Measurements from ENCODE around the gene TTBK1.

Gene TTBK1

DNA sequence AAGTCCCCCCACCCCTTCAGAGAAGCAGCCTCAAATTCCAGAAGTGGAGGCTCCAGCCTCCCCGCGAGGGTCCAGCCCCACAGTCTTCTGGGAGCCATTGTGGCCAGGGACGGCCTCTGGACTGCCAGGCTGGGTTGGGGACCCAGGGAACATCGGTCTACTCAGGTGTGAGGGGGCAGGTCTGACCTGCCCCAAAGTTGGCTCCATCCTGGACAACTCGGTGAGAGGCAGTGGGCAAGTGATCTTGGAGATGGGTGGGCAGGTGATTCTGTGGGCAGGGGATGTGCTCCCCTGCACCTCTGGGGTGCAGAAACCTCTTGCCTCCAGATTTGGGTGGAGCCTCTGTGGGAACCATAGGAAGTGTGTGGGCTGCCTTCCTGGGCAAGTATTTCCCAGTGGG, 42.6 kb downstream of the TTBK1 start:
- H3K9me3 ChIP-seq (ENCODE audit: insufficient read depth, low read length), result no peaks in the 10 kb centered on the region
- H3K4me3 ChIP-seq (ENCODE audit: low read length), result no peak overlapping the region
- no peak overlapping the region for H3K27ac ChIP-seq (ENCODE audit: low read length)
- H3K9ac ChIP-seq (ENCODE audit: low read length), result no peak overlapping the region
- H3K79me2 ChIP-seq (ENCODE audit: low read length), result no peaks in the 10 kb centered on the region
- H4K20me1 ChIP-seq (ENCODE audit: insufficient read depth, low read length), result no peaks in the 10 kb centered on the region
- no peaks in the 10 kb centered on the region for H3K36me3 ChIP-seq (replicated peaks; ENCODE audit: low read depth, low read length)
- TF ChIP-seq, protein P1, sequence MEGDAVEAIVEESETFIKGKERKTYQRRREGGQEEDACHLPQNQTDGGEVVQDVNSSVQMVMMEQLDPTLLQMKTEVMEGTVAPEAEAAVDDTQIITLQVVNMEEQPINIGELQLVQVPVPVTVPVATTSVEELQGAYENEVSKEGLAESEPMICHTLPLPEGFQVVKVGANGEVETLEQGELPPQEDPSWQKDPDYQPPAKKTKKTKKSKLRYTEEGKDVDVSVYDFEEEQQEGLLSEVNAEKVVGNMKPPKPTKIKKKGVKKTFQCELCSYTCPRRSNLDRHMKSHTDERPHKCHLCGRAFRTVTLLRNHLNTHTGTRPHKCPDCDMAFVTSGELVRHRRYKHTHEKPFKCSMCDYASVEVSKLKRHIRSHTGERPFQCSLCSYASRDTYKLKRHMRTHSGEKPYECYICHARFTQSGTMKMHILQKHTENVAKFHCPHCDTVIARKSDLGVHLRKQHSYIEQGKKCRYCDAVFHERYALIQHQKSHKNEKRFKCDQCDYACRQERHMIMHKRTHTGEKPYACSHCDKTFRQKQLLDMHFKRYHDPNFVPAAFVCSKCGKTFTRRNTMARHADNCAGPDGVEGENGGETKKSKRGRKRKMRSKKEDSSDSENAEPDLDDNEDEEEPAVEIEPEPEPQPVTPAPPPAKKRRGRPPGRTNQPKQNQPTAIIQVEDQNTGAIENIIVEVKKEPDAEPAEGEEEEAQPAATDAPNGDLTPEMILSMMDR (IDR thresholded peaks at IDR 0.05; ENCODE audit: low read depth, low read length), result no peak
- no peak overlapping the region for H3K4me2 ChIP-seq (ENCODE audit: low read length)
- H2AFZ ChIP-seq (ENCODE audit: low read depth, low read length), result no peak overlapping the region
- no peaks in the 10 kb centered on the region for H3K4me1 ChIP-seq (ENCODE audit: low read length)
- H3K27me3 ChIP-seq (ENCODE audit: low read depth, low read length), result 0 out of 2 replicates have a peak, but pooled peaks cover 6% of the 10 kb centered on the region

DNA sequence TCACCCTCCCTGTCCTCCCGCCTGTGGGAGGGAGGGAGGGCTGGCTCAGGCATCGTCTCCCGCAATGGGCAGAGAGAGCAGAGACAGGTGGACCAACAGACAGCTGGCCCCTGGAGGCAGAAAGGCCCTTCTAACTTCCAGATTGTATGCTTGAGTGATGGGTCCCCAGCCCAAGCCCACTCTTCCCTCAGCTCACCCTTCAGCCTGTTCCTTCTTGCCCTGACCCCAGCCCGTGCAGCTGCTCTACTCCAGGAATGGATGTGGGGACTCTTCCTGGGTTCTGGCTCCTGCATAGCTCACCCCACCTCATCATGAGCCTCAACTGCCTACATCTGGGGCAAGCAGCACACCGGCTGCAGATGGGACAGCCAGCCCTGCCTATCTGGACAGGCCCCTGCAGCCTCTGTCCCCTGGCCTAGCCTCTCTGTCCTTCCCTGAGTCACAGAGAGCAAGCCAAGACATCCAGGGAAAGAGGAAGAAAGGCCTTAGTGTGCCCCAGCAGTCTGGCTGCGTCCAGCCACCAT, 43.2 kb downstream of the TTBK1 start:
- H3K4me1 ChIP-seq (ENCODE audit: low read length), result no peaks in the 10 kb centered on the region

DNA sequence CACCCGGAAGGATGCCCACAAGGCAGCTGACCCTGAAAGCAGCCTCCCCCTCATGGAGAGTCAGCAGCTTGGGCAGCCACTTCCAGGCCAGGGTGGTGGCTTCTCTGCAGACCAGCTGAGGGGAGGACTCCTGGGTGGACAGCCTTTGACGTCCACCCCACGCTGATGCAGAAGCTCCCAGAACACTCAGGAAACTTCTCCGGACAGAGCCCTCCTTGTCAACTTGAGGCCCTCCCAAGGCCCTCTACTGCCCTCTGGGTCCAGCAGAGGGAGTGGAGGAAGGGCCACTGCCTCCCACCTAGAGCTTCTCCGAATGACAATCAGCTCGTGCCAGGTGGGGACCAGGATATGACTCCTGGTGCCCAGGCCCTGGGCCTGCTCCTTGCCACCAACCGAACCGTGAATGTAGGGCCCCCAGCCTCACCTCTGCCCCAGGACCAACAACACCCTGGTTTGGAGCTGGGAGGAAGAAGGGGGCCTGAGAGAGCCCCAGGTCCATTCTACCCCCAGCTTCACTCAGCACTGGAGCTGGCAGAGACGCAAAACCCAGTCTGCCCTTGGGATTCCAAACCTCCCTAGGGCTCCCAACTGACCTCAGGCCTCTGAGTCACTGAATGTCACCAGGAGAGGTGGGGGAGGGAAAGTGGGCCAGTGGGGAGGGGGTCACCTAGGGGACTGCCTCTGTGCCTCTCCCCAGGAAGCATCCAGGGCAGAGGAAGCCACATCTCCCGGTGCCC, 43.9 kb downstream of the TTBK1 start:
- no peak overlapping the region for H2AFZ ChIP-seq (ENCODE audit: low read depth, low read length)
- H3K27ac ChIP-seq (ENCODE audit: low read length), result no peak overlapping the region
- 0 out of 2 replicates have a peak, but pooled peaks cover 1% of the 10 kb centered on the region for H3K27me3 ChIP-seq (ENCODE audit: low read depth, low read length)
- H3K9me3 ChIP-seq (ENCODE audit: insufficient read depth, low read length), result no peaks in the 10 kb centered on the region
- no peak overlapping the region for H3K9ac ChIP-seq (ENCODE audit: low read length)
- no peaks in the 10 kb centered on the region for H3K36me3 ChIP-seq (replicated peaks; ENCODE audit: low read depth, low read length)
- no peak overlapping the region for H3K4me3 ChIP-seq (ENCODE audit: low read length)
- TF ChIP-seq, protein P1 (IDR thresholded peaks at IDR 0.05; ENCODE audit: low read depth, low read length), result no peak
- TF ChIP-seq EZH2phosphoT487 (IDR thresholded peaks at IDR 0.05; ENCODE audit: low read depth), result no peak
- no peak overlapping the region for H3K4me2 ChIP-seq (ENCODE audit: low read length)
- no peaks in the 10 kb centered on the region for H3K4me1 ChIP-seq (ENCODE audit: low read length)
- H3K79me2 ChIP-seq (ENCODE audit: low read length), result no peaks in the 10 kb centered on the region
- no peaks in the 10 kb centered on the region for H4K20me1 ChIP-seq (ENCODE audit: insufficient read depth, low read length)

More for the DNA sequence above, 43.2 kb downstream of the TTBK1 start:
- Histone ChIP-seq H3K9me3 (ENCODE audit: insufficient read depth, low read length) (no peaks in the 10 kb centered on the region), H3K79me2 (ENCODE audit: low read length) (no peaks in the 10 kb centered on the region), H3K4me3 (ENCODE audit: low read length) (no peak overlapping the region), H3K27me3 (ENCODE audit: low read depth, low read length) (0 out of 2 replicates have a peak, but pooled peaks cover 6% of the 10 kb centered on the region), H3K27ac (ENCODE audit: low read length) (no peak overlapping the region), H3K4me2 (ENCODE audit: low read length) (no peak overlapping the region), H3K9ac (ENCODE audit: low read length) (no peak overlapping the region), H4K20me1 (ENCODE audit: insufficient read depth, low read length) (no peaks in the 10 kb centered on the region), H3K36me3 (replicated peaks; ENCODE audit: low read depth, low read length) (no peaks in the 10 kb centered on the region), H2AFZ (ENCODE audit: low read depth, low read length) (no peak overlapping the region)
- TF ChIP-seq, protein P1 (IDR thresholded peaks at IDR 0.05; ENCODE audit: low read depth, low read length), result no peak

DNA sequence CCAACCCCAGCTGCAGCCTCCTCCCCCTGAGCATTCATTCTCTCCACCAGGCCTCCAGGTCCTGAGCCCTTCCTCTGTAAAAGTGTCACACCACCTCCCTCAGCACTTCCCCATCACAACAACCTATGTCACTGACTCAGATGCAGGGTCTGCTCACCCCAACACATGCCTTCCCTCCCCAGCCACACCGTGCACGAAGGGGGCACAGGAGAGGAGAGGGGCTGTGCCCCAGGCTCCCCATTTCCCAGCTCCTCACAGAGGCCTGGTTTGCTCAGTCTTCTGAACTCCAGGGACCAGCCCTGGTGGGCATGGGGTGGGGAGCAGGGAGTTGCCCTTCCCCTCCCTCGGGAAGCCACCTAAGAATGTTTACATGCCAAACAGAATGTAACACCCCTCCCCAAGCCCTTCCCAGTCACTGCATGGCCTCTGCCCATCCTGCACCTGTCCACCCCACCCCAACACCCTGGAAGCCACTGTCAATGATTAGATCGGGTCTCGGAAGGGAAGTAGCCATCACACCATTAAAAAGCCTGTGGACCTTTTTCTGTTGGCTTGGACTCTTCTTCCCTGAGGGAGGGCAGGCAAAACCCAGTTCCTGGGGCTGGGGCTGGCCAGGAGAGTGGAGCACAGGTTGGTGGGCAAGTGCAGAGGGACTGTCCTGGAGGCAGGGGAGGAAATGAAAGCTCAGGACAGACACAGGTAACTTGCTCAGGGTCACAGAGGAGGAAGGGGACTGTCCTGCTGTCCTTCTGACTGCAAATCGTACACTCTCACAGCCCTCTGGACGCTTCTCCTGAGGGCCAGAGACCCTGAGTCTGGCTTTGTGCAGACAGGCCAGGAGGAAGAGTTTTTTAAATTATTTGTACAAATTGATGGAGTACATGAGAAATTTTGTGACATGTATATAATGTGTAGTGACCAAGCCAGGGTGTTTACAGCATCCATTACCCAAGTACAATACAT, 44.7 kb downstream of the TTBK1 start:
- Histone ChIP-seq H3K4me1 (ENCODE audit: low read length) (no peaks in the 10 kb centered on the region), H3K27ac (ENCODE audit: low read length) (no peak overlapping the region), H3K4me3 (ENCODE audit: low read length) (no peak overlapping the region)

More for the DNA sequence above, 44.7 kb downstream of the TTBK1 start:
- Histone ChIP-seq H3K79me2 (ENCODE audit: low read length) (no peaks in the 10 kb centered on the region), H3K36me3 (replicated peaks; ENCODE audit: low read depth, low read length) (no peaks in the 10 kb centered on the region), H4K20me1 (ENCODE audit: insufficient read depth, low read length) (no peaks in the 10 kb centered on the region), H3K9ac (ENCODE audit: low read length) (no peak overlapping the region), H3K9me3 (ENCODE audit: insufficient read depth, low read length) (no peaks in the 10 kb centered on the region), H3K4me2 (ENCODE audit: low read length) (no peak overlapping the region), H2AFZ (ENCODE audit: low read depth, low read length) (no peak overlapping the region), H3K27me3 (ENCODE audit: low read depth, low read length) (no peaks in the 10 kb centered on the region)
- TF ChIP-seq, protein P1 (IDR thresholded peaks at IDR 0.05; ENCODE audit: low read depth, low read length), result no peak
- no peak for TF ChIP-seq EZH2phosphoT487 (IDR thresholded peaks at IDR 0.05; ENCODE audit: low read depth)

Data from OCI-LY3 (cell line).